Skeletal muscle cell (primary cell): ENCODE measurements around the gene COLEC12.

Experiments used
- DNase-seq: peaks from one replicate; pipeline ENCODE4 v3.0.0-alpha.2; 2010; ENCODE audit warnings: low read depth
- H3K4me3 ChIP-seq: 2 replicates; pipeline ENCODE4 v1.5.1; 2011; ENCODE audit warnings: low read depth, mild to moderate bottlenecking, control low read depth, low read length, moderate library complexity

Gene COLEC12

DNA sequence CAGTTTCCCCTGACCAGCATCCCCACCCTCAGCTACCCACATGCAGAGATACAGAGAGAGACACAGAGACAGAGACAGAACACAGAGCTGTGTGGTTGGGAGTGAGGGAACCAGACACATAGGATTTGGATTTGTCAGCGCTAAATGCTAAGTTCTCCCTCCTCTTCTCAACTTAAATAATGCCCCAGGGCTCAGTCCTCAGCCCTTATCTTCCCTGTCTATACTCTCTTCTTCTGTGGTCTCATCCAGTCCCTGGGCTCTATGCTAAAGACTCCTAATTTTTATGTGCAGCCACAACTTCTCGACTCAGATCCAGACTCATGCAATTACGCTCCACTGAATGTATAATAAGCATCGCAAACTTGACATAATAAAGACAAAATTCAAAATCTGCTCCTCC lies 47.1 kb downstream of the COLEC12 start:
- H3K4me3 ChIP-seq, result no peak overlapping the region
- DNase-seq, result no peak

DNA sequence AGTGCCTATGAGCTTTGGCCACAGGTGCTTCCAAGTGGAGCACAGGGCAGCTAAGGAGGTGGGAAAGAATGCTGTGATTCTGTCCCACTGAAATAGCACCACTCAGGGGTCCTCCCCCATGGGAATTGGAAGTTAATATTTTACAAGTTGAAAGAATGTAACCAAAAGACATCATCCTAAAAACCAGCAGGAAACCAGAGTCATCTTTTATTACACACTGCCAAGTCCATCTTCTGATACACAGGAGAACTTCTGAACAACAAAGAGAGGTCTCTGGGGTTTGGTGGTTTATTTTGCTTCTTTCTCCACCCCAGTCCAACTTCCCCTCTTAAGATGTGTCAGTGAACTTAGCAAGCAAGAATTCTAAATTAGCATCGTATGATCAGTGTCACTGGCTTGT lies 47.7 kb downstream of the COLEC12 start:
- no peak for DNase-seq
- H3K4me3 ChIP-seq, result no peak overlapping the region

DNA sequence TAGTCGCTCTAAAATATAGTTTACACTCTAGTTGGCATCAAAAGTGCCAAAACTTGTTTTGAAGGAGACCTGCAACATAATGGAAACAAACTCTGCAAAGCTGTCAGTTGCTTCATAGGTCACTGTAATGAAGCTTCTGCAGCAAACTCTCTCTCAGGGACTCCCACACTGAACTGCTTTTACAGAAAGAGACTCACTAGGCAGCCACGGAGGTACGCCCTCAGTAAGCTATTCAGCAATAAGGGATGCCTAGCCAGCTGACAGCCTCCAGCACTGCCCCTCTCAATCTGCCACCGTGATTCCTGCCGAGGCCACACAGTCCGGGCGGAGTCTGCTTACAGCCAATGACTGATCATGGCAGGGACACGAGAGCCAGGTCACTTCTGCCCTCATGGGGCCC lies 51.1 kb downstream of the COLEC12 start:
- no peak for DNase-seq
- no peak overlapping the region for H3K4me3 ChIP-seq

DNA sequence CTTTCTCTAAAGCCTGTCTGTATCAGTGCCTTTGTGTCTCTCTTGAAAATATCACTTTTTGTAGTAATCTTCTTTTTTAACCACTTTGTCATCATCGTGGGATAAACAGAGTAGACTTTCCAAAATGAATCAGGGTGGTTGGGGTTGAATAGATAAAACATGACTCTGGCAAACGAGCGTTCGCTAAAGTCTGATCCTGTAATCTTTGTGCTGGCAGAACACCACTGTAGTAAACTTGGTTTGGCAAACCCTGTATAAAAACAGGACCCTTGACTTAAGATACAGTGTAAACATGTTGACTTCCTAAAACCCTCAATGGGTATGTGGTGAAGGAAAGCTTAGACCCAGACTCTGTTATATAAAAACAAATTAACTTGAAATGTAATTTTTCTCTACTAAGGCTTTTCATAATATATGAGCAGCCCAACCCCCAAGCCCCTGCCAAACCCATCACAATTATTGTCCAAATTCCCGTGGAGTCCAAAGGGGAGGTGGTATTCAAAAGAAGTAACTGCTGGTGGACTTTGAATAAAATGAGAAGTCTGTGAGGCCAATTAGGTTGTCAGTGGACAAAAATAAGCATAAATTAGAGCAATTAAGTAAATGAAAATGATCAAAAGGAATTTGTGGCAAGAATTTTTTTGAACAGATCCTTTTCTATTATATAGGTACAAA lies 52.2 kb downstream of the COLEC12 start:
- DNase-seq, result no peak
- H3K4me3 ChIP-seq, result no peak overlapping the region

DNA sequence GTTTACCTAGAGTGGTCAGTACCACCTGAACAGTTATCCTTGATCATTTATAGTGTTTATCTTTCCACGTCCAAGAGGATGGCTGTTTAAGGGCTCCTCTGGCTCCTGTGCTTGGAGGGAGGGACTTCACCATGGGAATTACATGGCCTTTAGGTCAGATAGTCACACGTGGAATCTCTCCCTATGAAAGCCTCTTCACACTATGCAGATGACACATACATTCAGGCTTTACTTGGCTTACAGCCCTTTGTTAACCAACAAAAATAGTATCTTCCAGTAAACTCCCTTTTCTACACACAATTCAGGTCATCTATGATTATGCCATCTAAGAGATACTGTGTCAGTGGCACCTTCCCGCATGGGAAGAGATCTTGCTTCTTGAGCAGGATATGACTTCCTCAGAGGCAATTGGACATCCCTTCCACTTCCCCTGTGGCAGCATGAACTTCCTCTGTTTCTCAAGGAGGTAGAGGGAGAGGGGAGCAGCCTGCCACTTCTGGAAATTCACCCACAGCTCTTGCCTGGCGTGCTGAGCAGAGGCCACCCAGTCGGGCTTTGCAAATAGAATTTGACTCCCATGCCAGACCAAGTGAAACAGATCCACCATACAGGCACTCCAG lies 53.5 kb downstream of the COLEC12 start:
- DNase-seq, result peak; percentile 75
- H3K4me3 ChIP-seq, result no peak overlapping the region

DNA sequence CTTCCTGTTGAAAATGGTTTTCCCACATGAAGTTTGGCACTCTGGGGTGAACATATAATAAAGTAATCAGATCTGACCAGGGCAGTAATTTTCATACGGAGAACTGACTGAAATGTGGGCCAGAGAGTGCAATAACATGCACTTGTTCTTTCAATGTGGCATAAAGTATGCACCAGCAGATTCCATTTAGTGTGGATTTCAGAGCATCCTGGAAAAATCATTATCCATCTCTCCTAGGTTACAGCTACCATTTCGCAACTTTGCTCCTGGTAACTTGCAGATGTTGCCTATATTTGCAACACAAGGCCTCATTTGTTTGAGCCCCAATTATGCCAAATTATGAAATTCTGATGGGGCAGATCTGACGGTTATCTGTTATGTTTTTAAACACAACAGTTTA lies 55.4 kb downstream of the COLEC12 start:
- no peak overlapping the region for H3K4me3 ChIP-seq
- DNase-seq, result no peak

DNA sequence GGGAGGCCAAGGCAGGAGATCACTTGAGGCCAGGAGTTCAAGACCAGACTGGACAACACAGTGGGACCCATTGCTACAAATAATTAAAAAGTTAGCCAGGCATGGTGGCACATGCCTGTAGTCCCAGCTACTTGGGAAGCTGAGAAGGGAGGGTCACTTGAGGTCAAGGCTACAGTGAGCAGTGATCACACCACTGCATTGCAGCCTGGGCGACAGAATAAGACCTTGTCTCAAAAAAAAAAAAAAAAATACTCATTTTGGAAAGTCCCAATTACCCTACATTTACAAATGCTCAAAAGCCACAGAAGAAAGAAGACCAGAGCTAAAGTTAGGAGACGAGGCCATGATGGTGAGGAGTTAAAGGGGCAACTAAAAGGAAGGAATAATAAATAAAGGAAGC lies 61.9 kb downstream of the COLEC12 start:
- no peak for DNase-seq
- no peak overlapping the region for H3K4me3 ChIP-seq

DNA sequence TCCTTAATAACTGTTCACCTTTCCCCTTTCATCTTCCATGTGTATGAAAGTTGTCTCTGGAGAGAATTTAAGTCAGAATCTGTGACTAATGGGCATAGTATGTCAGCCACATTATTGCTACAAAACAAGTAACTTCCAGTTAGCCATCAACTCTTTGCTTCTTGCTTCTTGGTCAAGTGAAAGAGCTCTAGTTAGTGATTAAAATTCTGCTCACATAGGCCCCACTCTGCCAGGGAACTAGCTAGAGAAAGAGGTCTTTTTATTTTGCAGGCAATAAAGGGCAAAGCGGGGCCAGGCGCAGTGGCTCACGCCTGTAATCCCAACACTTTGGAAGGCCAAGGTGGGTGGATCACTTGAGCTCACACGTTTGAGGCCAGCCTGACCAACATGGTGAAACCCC lies 64.6 kb downstream of the COLEC12 start:
- H3K4me3 ChIP-seq, result no peak overlapping the region
- no peak for DNase-seq

DNA sequence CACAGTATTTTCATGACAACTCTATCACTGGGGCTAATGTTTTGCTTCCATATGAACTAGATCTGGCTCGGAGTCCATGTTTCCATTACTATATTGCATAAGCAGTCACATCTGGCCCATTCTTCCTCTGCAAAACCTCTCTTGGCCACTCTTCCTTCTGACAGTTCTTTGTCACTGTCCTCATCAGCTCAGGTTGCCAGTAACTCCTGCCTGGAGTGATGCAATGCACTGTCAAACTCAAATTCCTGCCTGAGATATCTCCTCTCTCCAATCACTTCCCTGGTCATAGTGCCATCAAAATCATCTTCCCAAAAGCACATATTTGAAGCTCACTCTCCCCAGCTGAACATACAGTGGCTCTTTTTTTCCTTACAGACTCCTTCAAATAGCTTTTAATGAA lies 66.1 kb downstream of the COLEC12 start:
- DNase-seq, result no peak

DNA sequence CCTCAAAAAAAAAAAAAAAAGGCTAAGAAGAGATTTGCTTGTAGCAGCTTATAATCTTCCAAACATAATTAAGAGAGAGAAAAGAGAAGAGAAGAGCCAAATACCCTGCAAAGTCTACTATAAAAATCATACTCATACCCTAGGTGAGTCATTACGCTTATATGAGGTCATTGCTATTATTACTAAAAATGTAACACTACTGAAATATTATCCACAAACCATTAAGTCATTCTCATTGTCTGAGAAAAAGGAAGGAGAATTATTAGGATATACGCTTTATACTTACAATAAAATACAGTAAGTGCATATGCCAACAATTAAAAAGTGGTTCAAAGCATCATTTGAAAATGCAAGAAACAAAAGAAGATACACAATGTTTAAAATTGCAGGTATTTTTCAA lies 66.5 kb downstream of the COLEC12 start:
- no peak for DNase-seq
- no peak overlapping the region for H3K4me3 ChIP-seq

More for the DNA sequence above, 66.1 kb downstream of the COLEC12 start:
- no peak overlapping the region for H3K4me3 ChIP-seq

DNA sequence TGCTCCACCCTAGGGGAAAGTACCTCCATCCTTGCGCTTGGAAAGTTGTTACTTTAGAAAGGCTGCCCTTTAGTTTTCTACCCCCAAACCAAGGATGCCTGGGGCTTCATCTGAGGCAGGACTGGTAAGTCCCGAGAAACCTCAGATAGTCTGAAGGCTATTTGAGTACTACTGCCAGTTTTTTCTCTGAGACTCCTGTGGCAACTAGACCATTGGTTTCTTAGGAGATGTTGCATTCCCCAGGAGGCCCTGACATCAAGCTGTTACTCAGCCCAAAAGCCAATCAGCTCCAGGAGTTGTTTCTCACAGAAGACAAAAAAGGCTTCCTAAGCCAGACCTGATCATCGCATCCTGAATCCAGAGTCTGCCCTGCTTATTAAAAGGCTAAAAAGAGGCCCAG lies 67.2 kb downstream of the COLEC12 start:
- no peak overlapping the region for H3K4me3 ChIP-seq
- DNase-seq, result no peak

DNA sequence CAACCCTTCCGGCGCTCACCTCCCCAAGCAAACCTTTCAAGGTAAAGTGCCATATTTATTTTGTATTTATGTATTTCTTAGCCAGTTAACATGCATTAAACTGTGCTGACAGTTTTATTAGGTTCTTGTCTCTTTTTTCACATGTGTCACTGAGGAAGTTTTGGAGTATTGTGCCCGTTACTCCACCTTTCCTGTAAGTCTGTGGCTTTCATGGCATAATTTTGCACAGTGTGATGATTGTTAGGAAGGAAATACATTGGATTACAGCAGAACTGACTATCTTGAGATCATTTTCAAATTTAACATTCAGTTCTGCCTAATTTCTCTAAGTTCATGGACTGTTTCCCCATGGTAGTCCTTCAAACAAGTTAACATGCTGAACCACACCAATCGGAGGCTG lies 67.7 kb downstream of the COLEC12 start:
- no peak overlapping the region for H3K4me3 ChIP-seq
- DNase-seq, result no peak

DNA sequence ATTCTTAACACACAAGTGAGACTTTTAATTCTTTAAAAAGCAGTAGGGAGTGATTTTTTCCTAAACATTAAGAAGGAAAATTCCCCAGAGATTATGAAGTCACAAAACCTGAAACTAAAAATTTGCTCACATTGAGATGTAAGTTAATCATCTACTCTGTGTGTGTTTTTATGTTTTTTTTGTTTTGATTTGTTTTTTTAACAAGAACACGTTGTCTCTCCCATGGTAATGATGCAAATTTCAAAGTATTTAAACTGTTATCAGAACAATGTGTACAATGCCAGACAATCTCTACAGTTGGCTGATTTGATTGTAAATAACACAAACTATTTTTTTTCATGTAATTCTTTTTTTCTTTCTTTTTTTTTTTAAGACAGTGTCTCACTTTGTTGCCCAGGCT lies 71.5 kb downstream of the COLEC12 start:
- no peak overlapping the region for H3K4me3 ChIP-seq
- no peak for DNase-seq

DNA sequence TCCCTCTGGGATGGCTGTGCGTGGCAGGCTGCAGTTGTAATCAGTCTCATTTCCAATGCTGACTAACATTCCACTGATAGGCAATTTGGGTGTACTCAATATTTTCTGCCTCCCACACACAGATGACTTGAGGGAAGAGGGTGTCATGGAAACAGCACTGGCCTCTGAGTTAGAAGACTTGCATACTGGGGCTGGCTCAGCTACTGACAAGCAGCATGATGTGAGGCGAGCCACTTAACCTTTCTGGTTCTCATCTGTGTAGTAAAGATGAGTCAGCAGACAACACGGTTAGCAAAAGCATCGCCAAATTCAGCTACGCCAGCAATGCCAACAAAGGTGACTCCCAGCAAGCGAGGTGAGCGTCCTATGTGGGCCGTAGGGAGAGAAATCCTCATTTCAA lies 73.5 kb downstream of the COLEC12 start:
- DNase-seq, result peak; percentile 77
- no peak overlapping the region for H3K4me3 ChIP-seq

DNA sequence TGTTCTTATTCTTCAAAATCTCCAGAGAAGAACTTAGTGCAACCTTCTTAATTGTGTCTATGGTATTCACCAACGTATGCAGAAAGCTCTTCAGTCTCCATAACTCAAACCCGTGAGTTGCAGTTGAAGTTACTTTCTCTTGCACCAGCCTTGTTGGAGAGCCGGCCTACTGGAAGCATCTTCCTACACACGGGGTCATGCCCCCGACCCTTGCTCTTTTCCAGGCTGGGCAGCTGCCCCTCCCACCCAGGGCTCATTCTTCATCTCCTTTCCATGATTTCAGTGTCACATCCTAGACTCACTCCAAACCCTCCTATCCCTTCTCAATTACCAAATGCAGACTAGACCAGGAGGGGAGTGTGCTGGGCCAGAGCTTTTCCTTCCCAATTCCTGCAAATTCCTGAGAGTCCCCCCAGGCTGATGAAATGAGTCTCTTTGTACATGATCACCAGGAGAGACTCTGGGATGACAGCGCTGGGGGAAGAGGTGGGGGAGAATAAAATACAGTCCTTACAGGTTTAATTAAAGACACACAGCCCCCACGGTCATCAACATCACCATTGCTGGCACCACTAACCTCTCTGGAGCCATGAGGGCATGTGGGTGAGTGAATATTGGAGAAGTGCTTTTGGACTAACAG lies 75.3 kb downstream of the COLEC12 start:
- DNase-seq, result no peak
- H3K4me3 ChIP-seq, result no peak overlapping the region

DNA sequence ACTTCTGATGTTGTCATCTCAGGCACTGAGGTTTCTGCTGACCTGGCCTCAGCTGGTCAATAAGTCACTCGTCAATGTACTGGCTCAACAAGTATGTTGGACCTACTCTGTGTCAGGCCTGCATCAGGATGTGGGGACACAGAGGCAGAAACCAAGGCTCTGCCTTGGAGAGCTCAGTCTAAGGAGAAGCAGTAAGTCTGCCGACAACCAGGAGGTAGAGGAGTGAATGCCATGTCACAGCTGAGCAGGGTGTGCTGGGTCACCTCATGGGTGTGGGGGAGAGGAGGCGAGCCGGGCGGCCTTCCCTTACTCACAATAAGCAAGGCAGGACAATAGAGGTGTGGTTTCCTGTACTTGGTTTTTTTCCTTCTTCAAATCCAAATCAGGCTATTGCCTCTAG lies 75.8 kb downstream of the COLEC12 start:
- no peak for DNase-seq
- H3K4me3 ChIP-seq, result no peak overlapping the region

DNA sequence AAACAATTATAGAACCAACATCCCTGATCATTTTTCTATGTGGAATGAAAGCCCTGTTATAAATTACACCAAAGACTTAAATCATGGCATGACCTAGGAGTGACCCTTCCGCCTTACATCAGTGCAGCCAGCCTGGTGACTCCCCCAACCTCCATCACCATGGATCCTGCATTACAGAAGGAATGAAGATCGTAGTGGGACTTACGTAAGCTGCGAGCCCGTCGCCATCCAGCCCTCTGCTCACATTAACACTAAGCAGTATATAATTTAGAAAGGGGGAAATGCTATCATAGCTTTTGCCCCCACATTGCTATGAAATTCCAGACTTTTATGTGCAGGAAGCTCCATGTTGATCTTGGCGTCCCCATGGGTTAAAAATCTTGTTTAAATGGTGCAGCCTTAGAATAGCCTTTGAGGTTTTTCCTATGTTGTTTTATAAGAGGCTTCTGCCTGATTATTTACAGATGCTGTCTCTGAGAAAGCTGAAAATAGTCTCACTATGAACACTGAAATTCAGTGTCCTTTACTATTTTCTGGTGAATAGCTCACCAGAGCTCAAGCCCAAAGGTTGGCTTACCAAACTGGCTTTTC lies 76.3 kb downstream of the COLEC12 start:
- peak; percentile 69 for DNase-seq
- H3K4me3 ChIP-seq, result no peak overlapping the region

DNA sequence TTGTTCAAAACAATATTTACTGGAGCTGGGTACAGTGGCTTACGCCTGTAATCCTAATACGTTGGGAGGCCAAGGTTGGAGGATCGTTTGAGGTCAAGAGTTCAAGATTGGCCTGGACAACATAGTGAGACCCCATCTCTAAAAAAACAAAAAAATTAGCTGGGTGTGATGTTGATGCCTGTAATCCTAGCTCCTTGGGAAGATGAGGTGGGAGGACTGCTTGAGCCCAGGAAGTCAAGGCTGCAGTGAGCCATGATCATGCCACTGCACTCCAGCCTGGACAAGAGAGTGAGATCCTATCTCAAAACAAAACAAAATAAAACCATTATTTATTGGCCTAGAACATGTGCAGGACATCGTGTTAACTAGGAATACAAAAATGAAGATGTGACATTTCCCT lies 77.5 kb downstream of the COLEC12 start:
- no peak overlapping the region for H3K4me3 ChIP-seq
- no peak for DNase-seq

DNA sequence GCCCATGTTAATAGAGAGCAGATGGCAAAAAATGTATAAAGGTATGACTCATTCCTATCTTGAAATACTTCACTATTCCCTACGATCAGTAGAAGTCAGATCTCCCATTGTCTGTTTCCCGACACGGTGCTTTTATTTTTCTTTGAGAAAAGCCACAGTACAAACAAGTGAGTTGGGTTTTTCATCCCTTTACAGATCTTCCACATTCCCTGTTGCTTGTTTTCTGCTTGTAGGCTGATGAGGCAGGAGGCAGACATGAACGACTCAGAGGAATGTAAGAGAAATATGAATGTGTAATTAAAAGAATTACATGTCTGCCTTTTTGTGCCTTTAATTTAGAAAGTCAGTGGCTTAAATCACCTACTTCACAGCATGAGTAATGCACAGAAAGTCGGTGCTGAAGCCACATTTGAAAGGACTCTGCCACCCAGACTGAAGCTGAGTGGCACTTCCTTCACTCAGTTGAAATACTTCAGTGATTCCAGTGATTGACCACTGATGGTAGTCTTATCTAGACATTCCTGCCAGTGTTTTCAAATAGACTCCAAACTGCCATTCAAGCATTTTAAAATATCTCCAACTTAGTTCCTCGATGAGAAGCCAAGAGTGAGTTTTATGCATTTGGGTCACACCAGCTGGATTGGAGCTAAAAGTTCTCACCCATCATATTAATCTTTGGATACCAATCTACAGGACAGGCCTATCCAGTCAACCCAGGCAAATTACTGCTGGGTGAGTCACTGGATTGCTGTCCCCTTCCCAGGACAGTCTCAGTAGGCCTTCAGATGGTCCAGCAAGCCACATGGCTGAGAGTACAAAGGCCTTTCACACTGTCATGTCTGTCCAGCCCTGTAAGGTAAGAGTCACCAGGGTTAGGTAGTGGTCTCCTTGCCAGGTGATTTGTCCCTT lies 79.0 kb downstream of the COLEC12 start:
- no peak overlapping the region for H3K4me3 ChIP-seq
- no peak for DNase-seq
